ENCODE results near the gene ABCC11.

GRCh38 chr16:48232493-48233040 is 14.8 kb downstream of the ABCC11 start:
- TF ChIP-seq, protein P1, sequence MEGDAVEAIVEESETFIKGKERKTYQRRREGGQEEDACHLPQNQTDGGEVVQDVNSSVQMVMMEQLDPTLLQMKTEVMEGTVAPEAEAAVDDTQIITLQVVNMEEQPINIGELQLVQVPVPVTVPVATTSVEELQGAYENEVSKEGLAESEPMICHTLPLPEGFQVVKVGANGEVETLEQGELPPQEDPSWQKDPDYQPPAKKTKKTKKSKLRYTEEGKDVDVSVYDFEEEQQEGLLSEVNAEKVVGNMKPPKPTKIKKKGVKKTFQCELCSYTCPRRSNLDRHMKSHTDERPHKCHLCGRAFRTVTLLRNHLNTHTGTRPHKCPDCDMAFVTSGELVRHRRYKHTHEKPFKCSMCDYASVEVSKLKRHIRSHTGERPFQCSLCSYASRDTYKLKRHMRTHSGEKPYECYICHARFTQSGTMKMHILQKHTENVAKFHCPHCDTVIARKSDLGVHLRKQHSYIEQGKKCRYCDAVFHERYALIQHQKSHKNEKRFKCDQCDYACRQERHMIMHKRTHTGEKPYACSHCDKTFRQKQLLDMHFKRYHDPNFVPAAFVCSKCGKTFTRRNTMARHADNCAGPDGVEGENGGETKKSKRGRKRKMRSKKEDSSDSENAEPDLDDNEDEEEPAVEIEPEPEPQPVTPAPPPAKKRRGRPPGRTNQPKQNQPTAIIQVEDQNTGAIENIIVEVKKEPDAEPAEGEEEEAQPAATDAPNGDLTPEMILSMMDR (IDR thresholded peaks at IDR 0.05) = no peak
- TF ChIP-seq EZH2 (IDR thresholded peaks at IDR 0.05; ENCODE audit: borderline replicate concordance, insufficient read depth, low read depth, low read length, poor library complexity, severe bottlenecking) = no peak
